GM12891 (cell line): ENCODE data around the gene OR2G6.
"Not testable (repeated sequence)": the region's sequence is repeated elsewhere in the genome, so short reads cannot be mapped to it uniquely, and the experiment has no call there.

Experiments
- DNase-seq: peaks from one replicate; pipeline ENCODE4 v3.0.0; 2011; ENCODE audit warnings: low spot score; ENCODE audit not compliant: insufficient read length
- FAIRE-seq: peaks from 2 replicates; lab custom pipeline; 2011; peaks lifted over from hg19 to GRCh38; lab: Jason Lieb, UNC
- PAX5 ChIP-seq: IDR thresholded peaks from 2 replicates; pipeline ENCODE4 v1.6.1; 2011; ENCODE audit warnings: low read length, moderate library complexity, mild to moderate bottlenecking; ENCODE audit not compliant: insufficient read depth, severe bottlenecking
- POLR2A ChIP-seq: IDR thresholded peaks from 2 replicates; pipeline ENCODE4 v1.6.1; 2011; ENCODE audit warnings: low read depth, low read length, control low read depth
- POLR2AphosphoS5 ChIP-seq: IDR thresholded peaks from 2 replicates; pipeline ENCODE4 v1.6.1; 2011; ENCODE audit warnings: low read depth, low read length, control low read depth
- POU2F2 ChIP-seq: IDR thresholded peaks from 2 replicates; pipeline ENCODE4 v1.6.1; 2011; ENCODE audit warnings: low read depth, mild to moderate bottlenecking, control low read depth, low read length, moderate library complexity
- SPI1 ChIP-seq: IDR thresholded peaks from 2 replicates; pipeline ENCODE4 v1.6.1; 2011; ENCODE audit warnings: low read depth, low read length, control low read depth
- TAF1 ChIP-seq: IDR thresholded peaks from 2 replicates; pipeline ENCODE4 v1.6.1; 2011; ENCODE audit warnings: low read depth, low read length, control low read depth

OR2G6 gene

GRCh38 chr1:248565530-248566373, 57.9 kb downstream of the OR2G6 start:
- FAIRE-seq = peak; percentile 95
- not testable (repeated sequence) for DNase-seq

GRCh38 chr1:248569049-248569448, 61.2 kb downstream of the OR2G6 start:
- DNase-seq = not testable (repeated sequence)
- peak; percentile 56 for FAIRE-seq

GRCh38 chr1:248570811-248571210, 62.9 kb downstream of the OR2G6 start:
- FAIRE-seq, DNase-seq: not testable (repeated sequence)

GRCh38 chr1:248572049-248572448, 64.2 kb downstream of the OR2G6 start:
- not testable (repeated sequence) for DNase-seq
- peak; percentile 100 for FAIRE-seq

GRCh38 chr1:248573856-248574255, 66.0 kb downstream of the OR2G6 start:
- peak; percentile 26 for FAIRE-seq
- DNase-seq = not testable (repeated sequence)

- not testable (repeated sequence) for DNase-seq
- FAIRE-seq = peak; percentile 69
Measured at GRCh38 chr1:248574657-248575056, 66.8 kb downstream of the OR2G6 start, which contains the start of gene OR2T34. Gene OR2T34, minus strand, starts transcription at chr1:248574757. Its CDS starts 0 bp downstream, at chr1:248574757.

- FAIRE-seq (peak; percentile 80), DNase-seq (no peak)
- TF ChIP-seq POU2F2 = no peak
- no peak for TF ChIP-seq SPI1
- TF ChIP-seq POLR2AphosphoS5 = no peak
- no peak for TF ChIP-seq PAX5
- no peak for TF ChIP-seq POLR2A
- no peak for TF ChIP-seq TAF1
Measured at GRCh38 chr1:248576260-248576980, 68.5 kb downstream of the OR2G6 start.
